Measurements from ENCODE around the gene RHBDF1.

Gene RHBDF1

GRCh38 chr16:92431-93339, 20.3 kb upstream of the RHBDF1 start:
- DNase-seq (ENCODE audit: low read depth, low spot score): no peak

GRCh38 chr16:91484-91883, 19.1 kb upstream of the RHBDF1 start:
- DNase-seq (ENCODE audit: low read depth, low spot score): no peak

- DNase-seq (ENCODE audit: low read depth, low spot score): no peak
Observed at GRCh38 chr16:89391-90302, 17.2 kb upstream of the RHBDF1 start.

GRCh38 chr16:88613-89012, 16.2 kb upstream of the RHBDF1 start:
- DNase-seq (ENCODE audit: low read depth, low spot score): no peak

- DNase-seq (ENCODE audit: low read depth, low spot score): no peak
Observed at GRCh38 chr16:86483-86952, 14.1 kb upstream of the RHBDF1 start.

GRCh38 chr16:85865-86264, 13.4 kb upstream of the RHBDF1 start:
- no peak for DNase-seq (ENCODE audit: low read depth, low spot score)

- no peak for DNase-seq (ENCODE audit: low read depth, low spot score)
Observed at GRCh38 chr16:85407-85782, 13.0 kb upstream of the RHBDF1 start.

- DNase-seq (ENCODE audit: low read depth, low spot score): no peak
Observed at GRCh38 chr16:84718-85406, 12.4 kb upstream of the RHBDF1 start.

GRCh38 chr16:83781-84615, 11.6 kb upstream of the RHBDF1 start:
- no peak for DNase-seq (ENCODE audit: low read depth, low spot score)

GRCh38 chr16:83060-83603, 10.7 kb upstream of the RHBDF1 start:
- DNase-seq (ENCODE audit: low read depth, low spot score): no peak

GRCh38 chr16:79151-80054, 7.0 kb upstream of the RHBDF1 start:
- DNase-seq (ENCODE audit: low read depth, low spot score): no peak

- DNase-seq (ENCODE audit: low read depth, low spot score): no peak
Observed at GRCh38 chr16:78444-79150, 6.2 kb upstream of the RHBDF1 start.

GRCh38 chr16:77807-78443, 5.5 kb upstream of the RHBDF1 start, which contains the start of gene MPG:
MPG (plus strand) TSS chr16:78225; CDS start chr16:78310, 85 bp downstream.
- DNase-seq (ENCODE audit: low read depth, low spot score): no peak

- DNase-seq (ENCODE audit: low read depth, low spot score): no peak
Observed at GRCh38 chr16:77273-77806, 4.9 kb upstream of the RHBDF1 start.

GRCh38 chr16:76535-77272, 4.3 kb upstream of the RHBDF1 start:
- DNase-seq (ENCODE audit: low read depth, low spot score): no peak

GRCh38 chr16:75580-76501, 3.4 kb upstream of the RHBDF1 start:
- no peak for DNase-seq (ENCODE audit: low read depth, low spot score)
